Caco-2 (cell line): Measurements from ENCODE around the gene CACNB1. TPM values are rescaled to one million over a fixed set of nuclear protein-coding genes. Genes with fewer than 3 reads are reported as not detected.

ENCODE experiments used
- BruUV-seq: library from RNA; stranded (reverse); fragments of 400-500 nt; replicated peaks from 2 replicates; lab custom pipeline; 2021; lab: Mats Ljungman, UMichigan
- CTCF ChIA-PET: fragments of 300-600 bp; sonication (Branson Sonifier 250); formaldehyde crosslinking; loops from one replicate; lab custom pipeline; 2022; ENCODE audit warnings: antibody characterized with exemption; lab: Charles Lee
- POLR2A ChIA-PET: fragments of 300-600 bp; sonication (Branson Sonifier 250); formaldehyde crosslinking; loops from one replicate; lab custom pipeline; 2022; ENCODE audit warnings: antibody characterized with exemption; lab: Charles Lee
- DNase-seq, 2 experiments: peaks; one replicate each; pipeline versions ENCODE4 v3.0.0 to v3.0.0-alpha.2; 2020 to 2022
- H3K27me3 ChIP-seq: replicated peaks from 2 replicates; pipeline ENCODE4 v1.6.0; 2011; ENCODE audit warnings: low read length; ENCODE audit not compliant: control insufficient read depth, insufficient read depth
- H3K36me3 ChIP-seq: 2 replicates; pipeline ENCODE4 v1.5.1; 2011; ENCODE audit warnings: low read length; ENCODE audit not compliant: control insufficient read depth, insufficient read depth
- H3K4me1 ChIP-seq: fragments of 250-450 bp; sonication (Bioruptor Pico); 2 replicates; pipeline ENCODE4 v1.5.1; 2020; ENCODE audit warnings: mild to moderate bottlenecking
- H3K4me3 ChIP-seq: 2 replicates; pipeline ENCODE4 v1.5.1; 2011; ENCODE audit warnings: low read depth, mild to moderate bottlenecking, control low read depth, low read length
- H3K9me3 ChIP-seq: fragments of 250-450 bp; sonication (Bioruptor Pico); 2 replicates; pipeline ENCODE4 v1.5.1; 2020; ENCODE audit warnings: mild to moderate bottlenecking, moderate library complexity
- H3K27ac Mint-ChIP-seq: one replicate; pipeline ENCODE4 v1.8.0; 2022; ENCODE audit warnings: mixed read lengths; ENCODE audit not compliant: unreplicated experiment
- H3K27me3 Mint-ChIP-seq: one replicate; pipeline ENCODE4 v1.8.0; 2022; ENCODE audit warnings: mixed read lengths; ENCODE audit not compliant: insufficient read depth, unreplicated experiment
- H3K36me3 Mint-ChIP-seq: one replicate; pipeline ENCODE4 v1.8.0; 2022; ENCODE audit warnings: mild to moderate bottlenecking, mixed read lengths; ENCODE audit not compliant: insufficient read depth, unreplicated experiment
- H3K4me1 Mint-ChIP-seq: one replicate; pipeline ENCODE4 v1.8.0; 2022; ENCODE audit warnings: low read depth, mixed read lengths; ENCODE audit not compliant: unreplicated experiment
- H3K4me3 Mint-ChIP-seq: one replicate; pipeline ENCODE4 v1.8.0; 2022; ENCODE audit warnings: mild to moderate bottlenecking, moderate library complexity, mixed read lengths; ENCODE audit not compliant: unreplicated experiment
- H3K9me3 Mint-ChIP-seq: one replicate; pipeline ENCODE4 v1.8.0; 2022; ENCODE audit warnings: mixed read lengths; ENCODE audit not compliant: unreplicated experiment
- CTCF ChIP-seq, 2 experiments: fragments of 200-600 bp in 1 of 2; IDR thresholded peaks; 1 replicate in 1 of 2; 2 replicates in 1 of 2; pipeline versions ENCODE4 v1.5.1 to v1.8.0; 2011 to 2022; ENCODE audit warnings: antibody characterized with exemption in 1 of 2, control low read depth in 1 of 2, inconsistent platforms in 1 of 2, low read depth in 1 of 2, low read length in 1 of 2, mild to moderate bottlenecking in 1 of 2, moderate library complexity in 1 of 2; ENCODE audit not compliant: insufficient read depth in 1 of 2, severe bottlenecking in 1 of 2, unreplicated experiment in 1 of 2
- intact Hi-C: fragments of 100-400 bp; cut with micrococcal nuclease; formaldehyde crosslinking; loops from one replicate; pipeline ENCODE4 v1.10.0; 2022; ENCODE audit not compliant: unreplicated experiment
- total RNA-seq: library from RNA; stranded (reverse); gene quantifications from 2 replicates; pipeline ENCODE4 v1.2.3, GENCODE V29; 2022

Gene CACNB1
- total RNA-seq, 1 experiment from 2014 or later, result 7.0 TPM

- Mint-ChIP-seq H3K36me3 (no peaks in the 10 kb centered on the region), H3K27me3 (peaks cover 14% of the 10 kb centered on the region), H3K4me1 (no peaks in the 10 kb centered on the region), H3K27ac (no peak overlapping the region), H3K9me3 (no peaks in the 10 kb centered on the region), H3K4me3 (no peak overlapping the region)
- intact Hi-C loops, result no loop called here
- POLR2A ChIA-PET, result no interaction called here
- DNase-seq, result no peak
- H3K27me3 ChIP-seq, result no peaks in the 10 kb centered on the region
- no peaks in the 10 kb centered on the region for H3K4me1 ChIP-seq
- no peak for TF ChIP-seq CTCF (IDR thresholded peaks at IDR 0.05; ENCODE audit: insufficient read depth in 1 of 2, low read depth in 1 of 2, low read length in 1 of 2, severe bottlenecking in 1 of 2, unreplicated experiment in 1 of 2)
- H3K4me3 ChIP-seq, result no peak overlapping the region
- H3K9me3 ChIP-seq, result no peaks in the 10 kb centered on the region
- no peaks in the 10 kb centered on the region for H3K36me3 ChIP-seq
- CTCF ChIA-PET, result interaction anchor here (1.4 kb wide), 1 partner anchor 27 kb away, joined by 3 read pairs; no protein-coding TSS in a partner anchor
- BruUV-seq, result no TSS peak
Observed at GRCh38 chr17:39212841-39213480, 15.5 kb upstream of the CACNB1 start.

- Histone ChIP-seq H3K36me3 (no peaks in the 10 kb centered on the region), H3K9me3 (no peaks in the 10 kb centered on the region), H3K4me3 (no peak overlapping the region), H3K4me1 (no peaks in the 10 kb centered on the region), H3K27me3 (no peaks in the 10 kb centered on the region)
- intact Hi-C loops, result no loop called here
- Mint-ChIP-seq H3K36me3 (no peaks in the 10 kb centered on the region), H3K4me3 (no peak overlapping the region), H3K27ac (no peak overlapping the region), H3K27me3 (peaks cover 14% of the 10 kb centered on the region), H3K9me3 (no peaks in the 10 kb centered on the region), H3K4me1 (no peaks in the 10 kb centered on the region)
- POLR2A ChIA-PET, result no interaction called here
- CTCF ChIA-PET, result no interaction called here
- DNase-seq, result no peak
- TF ChIP-seq CTCF (IDR thresholded peaks at IDR 0.05; ENCODE audit: insufficient read depth in 1 of 2, low read depth in 1 of 2, low read length in 1 of 2, severe bottlenecking in 1 of 2, unreplicated experiment in 1 of 2), result no peak
- BruUV-seq, result no TSS peak
Observed at GRCh38 chr17:39212195-39212810, 14.8 kb upstream of the CACNB1 start.

- TF ChIP-seq CTCF (IDR thresholded peaks at IDR 0.05; ENCODE audit: insufficient read depth in 1 of 2, low read depth in 1 of 2, low read length in 1 of 2, severe bottlenecking in 1 of 2, unreplicated experiment in 1 of 2), result no peak
- DNase-seq, result no peak
- Histone ChIP-seq H3K36me3 (no peaks in the 10 kb centered on the region), H3K27me3 (no peaks in the 10 kb centered on the region), H3K9me3 (no peaks in the 10 kb centered on the region), H3K4me1 (no peaks in the 10 kb centered on the region), H3K4me3 (no peak overlapping the region)
- Mint-ChIP-seq H3K36me3 (peaks cover 7% of the 10 kb centered on the region), H3K9me3 (no peaks in the 10 kb centered on the region), H3K4me3 (no peak overlapping the region), H3K27ac (no peak overlapping the region), H3K27me3 (peaks cover 5% of the 10 kb centered on the region), H3K4me1 (no peaks in the 10 kb centered on the region)
- ChIA-PET CTCF (interaction anchor here (1.2 to 6.6 kb wide), 2 partner anchors 27 to 37 kb away, joined by 3 to 123 read pairs; no protein-coding TSS in a partner anchor), POLR2A (no interaction called here)
- intact Hi-C loops, result no loop called here
- no TSS peak for BruUV-seq
Observed at GRCh38 chr17:39210093-39210434, 12.6 kb upstream of the CACNB1 start.
